Measurements from ENCODE around the gene CHRNA9.

The CHRNA9 gene

GRCh38 chr4:40300371-40301162 is 34.6 kb upstream of the CHRNA9 start:
- TF ChIP-seq MAX (IDR thresholded peaks at IDR 0.05; ENCODE audit: low read depth, low read length) (no peak), POLR2A (IDR thresholded peaks at IDR 0.05; ENCODE audit: extremely low read depth, insufficient read length) (no peak), CTCF (IDR thresholded peaks at IDR 0.05; ENCODE audit: low read depth, low read length) (no peak), MYC (IDR thresholded peaks at IDR 0.05; ENCODE audit: low read depth, low read length) (no peak)
- no peak overlapping the region for H3K4me3 ChIP-seq (ENCODE audit: low read depth, low read length)

GRCh38 chr4:40301603-40302002 is 33.5 kb upstream of the CHRNA9 start:
- TF ChIP-seq MAX (IDR thresholded peaks at IDR 0.05; ENCODE audit: low read depth, low read length) (no peak), POLR2A (IDR thresholded peaks at IDR 0.05; ENCODE audit: extremely low read depth, insufficient read length) (no peak), CTCF (IDR thresholded peaks at IDR 0.05; ENCODE audit: low read depth, low read length) (no peak), MYC (IDR thresholded peaks at IDR 0.05; ENCODE audit: low read depth, low read length) (0 out of 2 replicates have a peak, but pooled peaks have one; percentile 29)
- DNase-seq (ENCODE audit: low read depth), result no peak
- no peak overlapping the region for H3K4me3 ChIP-seq (ENCODE audit: low read depth, low read length)

More at GRCh38 chr4:40300371-40301162, 34.6 kb upstream of the CHRNA9 start:
- no peak for DNase-seq (ENCODE audit: low read depth)

GRCh38 chr4:40303751-40304150 is 31.4 kb upstream of the CHRNA9 start:
- no peak for DNase-seq (ENCODE audit: low read depth)
- TF ChIP-seq CTCF (IDR thresholded peaks at IDR 0.05; ENCODE audit: low read depth, low read length), result no peak
- no peak for TF ChIP-seq MYC (IDR thresholded peaks at IDR 0.05; ENCODE audit: low read depth, low read length)
- TF ChIP-seq MAX (IDR thresholded peaks at IDR 0.05; ENCODE audit: low read depth, low read length), result no peak
- no peak for TF ChIP-seq POLR2A (IDR thresholded peaks at IDR 0.05; ENCODE audit: extremely low read depth, insufficient read length)
- no peak overlapping the region for H3K4me3 ChIP-seq (ENCODE audit: low read depth, low read length)

GRCh38 chr4:40305328-40306170 is 29.6 kb upstream of the CHRNA9 start:
- DNase-seq (ENCODE audit: low read depth), result no peak
- no peak overlapping the region for H3K4me3 ChIP-seq (ENCODE audit: low read depth, low read length)
- TF ChIP-seq POLR2A (IDR thresholded peaks at IDR 0.05; ENCODE audit: extremely low read depth, insufficient read length) (no peak), MAX (IDR thresholded peaks at IDR 0.05; ENCODE audit: low read depth, low read length) (no peak), CTCF (IDR thresholded peaks at IDR 0.05; ENCODE audit: low read depth, low read length) (no peak), MYC (IDR thresholded peaks at IDR 0.05; ENCODE audit: low read depth, low read length) (no peak)

- H3K4me3 ChIP-seq (ENCODE audit: low read depth, low read length), result no peak overlapping the region
- TF ChIP-seq MAX (IDR thresholded peaks at IDR 0.05; ENCODE audit: low read depth, low read length) (no peak), MYC (IDR thresholded peaks at IDR 0.05; ENCODE audit: low read depth, low read length) (no peak), POLR2A (IDR thresholded peaks at IDR 0.05; ENCODE audit: extremely low read depth, insufficient read length) (no peak), CTCF (IDR thresholded peaks at IDR 0.05; ENCODE audit: low read depth, low read length) (no peak)
- DNase-seq (ENCODE audit: low read depth), result peak; percentile 37
Measured at GRCh38 chr4:40306226-40306625, 28.9 kb upstream of the CHRNA9 start.

Measured in NB4 (cell line).